GM19023 (cell line): ENCODE measurements around the gene SLITRK5.

Experiments
- ATAC-seq: cut with Tn5 transposase; IDR thresholded peaks from one replicate; pipeline ENCODE4 v1.9.1; 2021; ENCODE audit warnings: mild to moderate bottlenecking, moderate library complexity; ENCODE audit not compliant: unreplicated experiment

SLITRK5 gene

DNA sequence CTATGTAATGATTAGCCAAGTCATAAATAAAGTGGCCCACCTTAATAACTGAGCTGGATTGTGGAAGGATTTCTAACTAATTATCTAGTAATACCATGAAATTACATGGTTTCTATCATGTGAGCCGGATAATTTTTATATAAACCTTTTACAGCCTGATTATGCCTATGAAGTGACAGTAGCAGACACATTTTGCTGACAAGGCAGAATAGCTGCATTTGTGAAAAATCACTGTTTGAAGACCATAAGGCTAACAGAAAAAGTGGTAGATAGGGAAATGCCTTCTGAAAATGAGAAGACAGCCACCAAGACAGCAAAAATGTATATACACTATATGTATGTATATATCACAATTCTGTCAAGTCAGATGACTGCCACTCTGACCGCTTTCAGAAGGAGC, 27.1 kb downstream of the SLITRK5 start:
- ATAC-seq: no peak

DNA sequence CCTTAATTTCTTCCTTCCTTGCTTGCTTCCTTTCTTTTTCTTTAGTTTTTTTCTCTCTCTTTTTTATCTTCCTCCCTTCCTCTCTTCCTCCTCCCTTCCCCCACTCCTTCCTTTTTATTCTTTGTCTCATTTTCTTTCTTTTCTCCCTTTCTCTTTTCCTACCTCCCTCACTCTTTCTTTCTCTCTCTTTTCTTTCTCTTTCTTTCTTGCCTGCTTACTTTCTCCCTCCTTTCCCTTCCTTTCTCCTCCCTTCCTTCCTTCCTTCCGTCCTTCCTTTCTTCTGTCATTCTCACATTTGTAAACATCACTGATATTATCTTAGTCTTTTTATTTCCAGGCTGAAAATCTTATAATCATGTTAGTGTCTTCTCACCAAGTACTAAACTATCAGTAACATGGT, 38.8 kb downstream of the SLITRK5 start:
- ATAC-seq: no peak

DNA sequence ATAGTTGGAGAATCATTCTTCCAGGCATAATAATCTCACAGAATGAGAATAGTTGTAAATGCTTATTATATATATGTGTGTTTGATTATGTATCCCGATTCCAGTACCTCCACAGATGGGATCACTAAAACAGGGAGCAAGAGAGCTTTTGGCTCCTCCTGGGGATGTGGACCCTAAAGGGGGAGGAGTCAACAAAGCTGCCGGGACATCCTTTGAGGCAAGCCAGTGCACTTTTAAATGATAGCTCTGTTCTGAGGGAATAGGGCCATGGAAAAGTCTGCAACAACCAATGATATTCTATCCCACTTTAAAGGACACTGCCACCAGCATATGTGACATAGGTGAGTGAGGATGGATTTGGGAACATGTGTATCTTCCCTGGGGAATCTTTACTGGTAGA, 40.8 kb downstream of the SLITRK5 start:
- no peak for ATAC-seq
